ENCODE measurements around the gene PRR30.
"Not testable (repeated sequence)": the region's sequence is repeated elsewhere in the genome, so short reads cannot be mapped to it uniquely, and the experiment has no call there.

PRR30 gene

DNA sequence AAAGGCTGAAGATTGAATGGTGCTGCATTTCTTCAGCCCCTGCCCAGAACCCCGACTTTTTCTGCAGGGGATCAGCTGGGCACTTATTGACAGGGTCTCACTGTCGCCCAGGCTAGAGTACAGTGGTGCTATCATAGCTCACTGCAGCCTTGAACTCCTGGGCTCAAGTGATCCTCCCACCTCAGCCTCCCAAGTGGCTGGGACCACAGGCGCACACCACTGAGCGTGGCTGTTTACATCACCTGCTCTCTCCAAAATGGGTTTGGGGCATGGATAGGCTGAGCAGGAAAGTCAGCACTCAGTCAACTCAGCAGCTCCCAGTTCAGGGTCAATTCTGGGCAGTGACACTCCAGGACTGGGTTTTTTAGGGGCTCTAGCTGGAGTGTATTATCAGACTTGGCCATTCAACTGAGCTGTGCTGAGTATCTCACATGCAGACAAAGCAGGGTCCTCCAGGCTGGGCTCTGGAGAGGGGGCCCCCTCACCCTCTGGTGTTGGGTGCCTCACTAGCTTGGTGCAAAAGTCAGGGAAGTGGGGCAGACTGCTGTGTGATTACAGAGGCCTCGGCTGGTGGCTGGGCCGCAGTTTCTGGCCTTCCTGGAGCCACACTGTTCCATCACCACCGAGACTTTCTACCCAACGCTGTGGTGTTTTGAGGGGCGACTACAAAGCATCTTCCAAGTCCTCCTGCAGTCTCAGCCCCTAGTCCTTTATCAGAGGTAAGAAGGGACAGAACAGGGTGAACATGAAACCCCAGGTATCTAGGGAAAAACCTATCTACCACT lies 11.1 kb downstream of the PRR30 start:
- no peak for DNase-seq

- no peak for DNase-seq
Measured at GRCh38 chr2:27126252-27126710, 12.9 kb downstream of the PRR30 start.

- DNase-seq = no peak
Measured at GRCh38 chr2:27125104-27125503, 14.1 kb downstream of the PRR30 start.

- peak; percentile 21 for DNase-seq
Measured at GRCh38 chr2:27123302-27124150, 15.7 kb downstream of the PRR30 start, which contains the start of gene ABHD1. Gene ABHD1, plus strand, starts transcription at chr2:27123815. Its CDS starts 134 bp downstream, at chr2:27123949.

DNA sequence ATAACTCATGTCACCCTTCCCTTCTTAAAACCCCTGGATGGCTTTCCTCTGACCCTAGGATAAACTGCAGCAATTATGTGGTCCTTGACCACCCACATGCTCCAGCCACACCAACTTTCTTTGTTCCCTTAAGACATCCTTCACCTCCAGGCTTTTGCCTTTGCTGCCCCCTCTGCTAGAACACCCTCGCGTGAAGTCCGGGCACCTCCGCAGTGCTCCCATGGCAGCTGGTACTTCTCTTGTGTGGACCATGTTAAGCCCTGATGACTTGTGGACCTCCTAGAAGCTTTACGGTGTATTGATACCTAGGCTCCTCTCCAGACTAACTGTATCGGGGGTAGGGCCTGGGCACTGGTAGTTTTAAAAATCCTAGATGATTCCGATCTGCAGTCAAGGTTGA lies 16.4 kb downstream of the PRR30 start:
- no peak for DNase-seq

DNA sequence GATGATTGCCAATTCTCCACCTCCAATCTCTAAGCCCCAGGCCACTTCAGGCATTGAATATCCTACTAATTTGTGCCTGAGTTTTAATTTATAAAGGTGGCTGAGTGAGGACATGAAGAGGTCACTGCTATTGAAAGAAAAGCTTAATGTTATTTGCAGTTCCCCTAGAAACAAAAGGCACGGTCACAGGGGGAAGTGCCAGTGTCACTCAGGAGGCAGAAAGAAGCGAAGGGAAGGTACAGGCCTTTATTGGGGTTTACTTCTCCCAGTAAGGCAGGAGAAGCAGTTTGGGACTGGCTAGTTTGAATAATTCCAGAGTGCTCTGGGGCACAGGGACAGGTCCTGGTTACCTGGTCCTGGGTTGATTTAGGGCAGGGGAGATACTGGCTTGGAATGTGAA lies 17.3 kb downstream of the PRR30 start:
- no peak for DNase-seq

DNA sequence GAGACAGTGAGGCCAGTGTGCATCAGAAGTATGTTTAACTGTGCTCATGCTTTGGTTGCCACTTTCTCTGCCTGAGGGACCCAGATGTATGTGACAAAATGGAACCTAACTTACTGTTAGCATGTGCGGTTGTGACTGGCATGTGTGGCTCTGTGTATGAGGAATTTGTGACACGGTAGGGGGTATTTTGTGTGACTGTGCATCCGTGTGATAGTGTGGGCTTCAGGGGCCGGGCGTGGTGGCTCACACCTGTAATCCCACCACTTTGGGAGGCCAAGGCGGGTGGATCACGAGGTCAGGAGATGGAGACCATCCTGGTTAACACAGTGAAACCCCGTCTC lies 19.9 kb downstream of the PRR30 start:
- not testable (repeated sequence) for DNase-seq

GRCh38 chr2:27118525-27119329 lies 20.5 kb downstream of the PRR30 start, which contains the start of gene CGREF1:
Gene CGREF1, minus strand, starts transcription at chr2:27119128. Its CDS starts 14,762 bp downstream, at chr2:27104366.
- DNase-seq = no peak

GRCh38 chr2:27117995-27118524 lies 21.1 kb downstream of the PRR30 start:
- peak; percentile 13 for DNase-seq

GRCh38 chr2:27115519-27115918 lies 23.7 kb downstream of the PRR30 start:
- DNase-seq = no peak

DNA sequence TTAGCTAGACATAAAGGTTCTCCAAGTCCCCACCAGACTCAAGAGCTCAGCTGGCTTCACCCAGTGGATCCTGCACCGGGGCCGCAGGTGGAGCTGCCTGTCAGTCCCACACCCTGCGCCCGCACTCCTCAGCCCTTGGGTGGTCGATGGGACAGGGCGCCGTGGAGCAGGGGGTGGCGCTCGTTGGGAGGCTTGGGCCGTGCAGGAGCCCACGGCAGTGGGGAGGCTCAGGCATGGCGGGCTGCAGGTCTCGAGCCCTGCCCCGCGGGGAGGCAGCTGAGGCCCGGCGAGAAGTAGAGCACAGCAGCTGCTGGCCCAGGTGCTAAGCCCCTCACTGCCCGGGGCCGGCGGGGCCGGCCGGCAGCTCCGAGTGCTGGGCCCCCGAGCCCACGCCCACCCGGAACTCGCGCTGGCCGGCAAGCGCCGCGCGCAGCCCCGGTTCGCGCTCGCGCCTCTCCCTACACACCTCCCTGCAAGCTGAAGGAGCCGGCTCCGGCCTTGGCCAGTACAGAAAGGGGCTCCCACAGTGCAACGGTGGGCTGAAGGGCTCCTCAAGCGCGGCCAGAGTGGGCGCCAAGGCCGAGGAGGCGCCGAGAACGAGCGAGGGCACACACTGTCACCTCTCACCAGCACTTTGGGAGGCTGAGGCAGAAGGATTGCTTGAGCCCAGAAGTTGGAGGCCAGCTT lies 27.7 kb downstream of the PRR30 start:
- not testable (repeated sequence) for DNase-seq

DNA sequence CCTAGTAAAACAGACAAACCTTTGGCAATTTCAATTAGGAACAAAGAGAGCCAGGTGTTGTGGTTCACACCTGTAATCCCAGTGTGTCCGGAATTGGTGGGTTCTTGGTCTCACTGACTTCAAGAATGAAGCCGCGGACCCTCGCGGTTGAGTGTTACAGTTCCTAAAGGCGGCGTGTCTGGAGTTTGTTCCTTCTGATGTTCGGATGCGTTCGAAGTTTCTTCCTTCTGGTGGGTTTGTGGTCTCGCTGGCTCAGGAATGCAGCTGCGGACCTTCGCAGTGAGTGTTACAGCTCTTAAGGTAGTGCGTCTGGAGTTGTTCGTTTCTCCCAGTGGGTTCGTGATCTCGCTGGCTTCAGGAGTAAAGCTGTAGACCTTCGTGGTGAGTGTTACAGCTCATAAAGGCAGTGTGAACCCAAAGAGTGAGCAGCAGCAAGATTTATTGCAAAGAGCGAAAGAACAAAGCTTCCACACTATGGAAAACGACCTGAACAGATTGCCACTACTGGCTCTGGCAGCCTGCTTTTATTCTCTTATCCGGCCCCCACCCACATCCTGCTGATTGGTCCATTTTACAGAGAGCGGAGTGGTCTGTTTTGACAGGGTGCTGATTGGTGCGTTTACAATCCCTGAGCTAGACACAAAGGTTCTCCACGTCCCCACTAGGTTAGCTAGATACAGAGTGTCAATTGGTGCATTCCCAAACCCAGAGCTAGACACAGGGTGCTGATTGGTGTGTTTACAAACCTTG lies 28.4 kb downstream of the PRR30 start:
- not testable (repeated sequence) for DNase-seq

DNA sequence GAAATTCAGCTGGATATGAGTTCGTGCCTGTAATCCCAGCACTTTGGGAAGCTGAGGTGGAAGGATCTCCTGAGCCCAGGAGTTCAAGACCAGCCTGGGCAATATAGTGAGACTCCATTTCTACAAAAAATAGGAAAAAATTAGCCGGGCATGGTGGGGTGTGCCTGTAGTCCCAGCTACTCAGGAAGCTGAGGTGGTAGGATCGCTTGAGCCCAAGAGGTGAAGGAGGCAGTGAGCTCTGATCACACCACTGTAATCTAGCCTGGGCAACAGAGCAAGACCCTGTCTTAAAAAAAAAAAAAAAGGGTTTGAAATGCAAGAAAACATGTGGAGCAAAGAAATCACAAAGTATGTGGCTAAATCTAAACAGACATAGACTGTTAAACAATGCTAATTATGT lies 30.1 kb downstream of the PRR30 start:
- DNase-seq = no peak

DNA sequence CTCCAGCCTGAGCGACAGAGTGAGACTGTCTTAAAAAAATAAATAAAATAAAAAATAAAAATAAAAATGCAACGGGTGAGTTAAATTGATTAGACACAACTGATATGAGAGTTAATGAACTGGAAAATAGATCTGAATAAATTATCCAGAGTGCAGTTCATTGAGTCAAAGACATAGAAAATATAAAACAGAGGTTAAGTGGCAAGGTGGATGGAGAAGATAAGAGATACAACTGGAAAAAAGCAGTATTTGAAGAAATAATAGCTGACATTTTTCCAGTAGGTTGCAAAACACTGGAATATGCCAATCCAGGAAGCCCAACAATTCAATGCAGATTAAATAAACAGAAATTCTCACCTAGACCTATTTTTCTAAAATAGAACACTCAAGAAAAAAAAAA lies 31.0 kb downstream of the PRR30 start:
- DNase-seq = no peak

GRCh38 chr2:27105981-27106380 lies 33.2 kb downstream of the PRR30 start:
- DNase-seq = no peak

DNA sequence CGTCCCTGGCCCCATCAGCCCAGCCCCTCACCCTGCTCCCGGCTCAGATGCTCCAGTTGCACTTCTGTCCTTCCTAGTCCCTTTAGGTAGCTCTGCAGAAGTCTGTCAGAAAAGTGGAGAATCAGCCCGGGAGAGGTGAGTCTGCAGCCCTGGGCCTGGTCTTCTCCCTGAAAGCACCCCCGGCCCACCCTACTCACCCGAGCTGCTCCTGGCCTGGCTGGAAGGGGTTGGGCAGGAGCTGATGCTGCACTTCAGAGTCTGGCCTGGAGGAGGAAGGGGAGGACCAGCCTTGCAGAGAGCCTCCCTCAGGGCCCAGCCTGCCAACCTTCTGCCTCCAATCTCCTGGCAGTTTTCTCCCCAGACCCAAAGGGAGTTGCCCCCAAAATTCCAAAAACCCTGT lies 36.9 kb downstream of the PRR30 start:
- DNase-seq = no peak

- DNase-seq = no peak
Measured at GRCh38 chr2:27100036-27100435, 39.2 kb downstream of the PRR30 start.

GRCh38 chr2:27099334-27099955 lies 39.8 kb downstream of the PRR30 start:
- DNase-seq = no peak

DNA sequence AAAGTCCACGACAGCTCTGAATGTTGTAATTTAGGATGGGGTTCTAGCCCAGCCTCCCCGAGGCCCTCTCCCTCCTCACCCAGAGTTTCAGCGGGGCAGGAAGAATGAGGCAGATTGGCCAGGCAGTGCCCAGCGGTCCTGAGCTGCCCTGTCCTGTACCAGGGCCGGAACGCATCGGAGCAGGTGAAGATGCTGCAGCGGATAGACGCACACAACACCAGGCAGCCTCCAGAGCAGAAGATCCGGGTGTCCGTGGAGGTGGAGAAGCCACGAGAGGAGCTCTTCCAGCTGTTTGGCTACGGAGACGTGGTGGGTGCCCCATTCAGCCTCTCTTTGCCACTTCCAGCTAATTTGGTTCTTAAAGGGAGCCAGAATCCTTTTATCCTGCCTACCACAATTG lies 41.9 kb downstream of the PRR30 start:
- no peak for DNase-seq

GRCh38 chr2:27096748-27097297 lies 42.4 kb downstream of the PRR30 start:
- no peak for DNase-seq
